Transverse colon (tissue), 3 donors: ENCODE results near the gene USP34.

ENCODE experiments used
- EP300 ChIP-seq: sonication (generic); formaldehyde crosslinking; IDR thresholded peaks from one replicate; pipeline ENCODE4 v1.6.1; 2017; ENCODE audit warnings: antibody characterized with exemption, low read depth
- POLR2A ChIP-seq: fragments of 450-650 bp; IDR thresholded peaks from one replicate; pipeline ENCODE4 v1.6.1; 2016; ENCODE audit warnings: antibody characterized with exemption, mild to moderate bottlenecking, moderate library complexity
- TF ChIP-seq, protein P1 (sequence below), 5 experiments: fragments of 200-600 bp in 3 of 5; fragments of 450-650 bp in 2 of 5; sonication (generic) in 3 of 5; IDR thresholded peaks; 1 replicate in 2 of 5; 2 replicates in 3 of 5; pipeline ENCODE4 v1.5.1; 2016 to 2017; ENCODE audit warnings: antibody characterized with exemption in 5 of 5, inconsistent platforms in 3 of 5, mild to moderate bottlenecking in 2 of 5, moderate library complexity in 1 of 5

DNA sequence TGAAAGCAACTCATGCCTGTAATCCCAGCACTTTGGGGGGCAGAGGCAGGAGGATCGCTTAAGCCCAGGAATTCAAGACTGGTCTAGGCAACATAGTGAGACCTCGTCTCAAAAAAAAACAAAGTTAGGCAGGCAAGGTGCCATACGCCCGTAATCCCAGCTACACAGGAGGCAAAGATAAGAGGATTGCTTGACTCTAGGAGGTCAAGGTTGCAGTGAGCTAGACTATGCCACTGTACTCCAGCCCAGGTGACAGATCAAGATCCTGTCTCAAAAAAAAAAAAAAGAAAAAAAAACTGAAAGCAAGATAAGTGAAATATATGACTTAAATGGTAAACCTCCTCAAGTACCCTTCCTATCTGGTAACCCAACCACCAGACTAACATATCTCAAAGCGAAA, 59.8 kb downstream of the USP34 start:
- TF ChIP-seq, protein P1, sequence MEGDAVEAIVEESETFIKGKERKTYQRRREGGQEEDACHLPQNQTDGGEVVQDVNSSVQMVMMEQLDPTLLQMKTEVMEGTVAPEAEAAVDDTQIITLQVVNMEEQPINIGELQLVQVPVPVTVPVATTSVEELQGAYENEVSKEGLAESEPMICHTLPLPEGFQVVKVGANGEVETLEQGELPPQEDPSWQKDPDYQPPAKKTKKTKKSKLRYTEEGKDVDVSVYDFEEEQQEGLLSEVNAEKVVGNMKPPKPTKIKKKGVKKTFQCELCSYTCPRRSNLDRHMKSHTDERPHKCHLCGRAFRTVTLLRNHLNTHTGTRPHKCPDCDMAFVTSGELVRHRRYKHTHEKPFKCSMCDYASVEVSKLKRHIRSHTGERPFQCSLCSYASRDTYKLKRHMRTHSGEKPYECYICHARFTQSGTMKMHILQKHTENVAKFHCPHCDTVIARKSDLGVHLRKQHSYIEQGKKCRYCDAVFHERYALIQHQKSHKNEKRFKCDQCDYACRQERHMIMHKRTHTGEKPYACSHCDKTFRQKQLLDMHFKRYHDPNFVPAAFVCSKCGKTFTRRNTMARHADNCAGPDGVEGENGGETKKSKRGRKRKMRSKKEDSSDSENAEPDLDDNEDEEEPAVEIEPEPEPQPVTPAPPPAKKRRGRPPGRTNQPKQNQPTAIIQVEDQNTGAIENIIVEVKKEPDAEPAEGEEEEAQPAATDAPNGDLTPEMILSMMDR (IDR thresholded peaks at IDR 0.05), result no peak
- TF ChIP-seq POLR2A, result no peak
- no peak for TF ChIP-seq EP300
